H1 (cell line): Measurements from ENCODE around the gene FYB2. TPM values are rescaled to one million over a fixed set of nuclear protein-coding genes. Genes with fewer than 3 reads are reported as not detected.

Source experiments
- CTCF ChIA-PET: fragments of 300-600 bp; sonication (Branson Sonifier 250); formaldehyde crosslinking; loops from one replicate; lab custom pipeline; 2021; ENCODE audit not compliant: partially characterized antibody; lab: Charles Lee
- POLR2A ChIA-PET: fragments of 300-600 bp; sonication (Branson Sonifier 250); formaldehyde crosslinking; loops from one replicate; lab custom pipeline; 2021; ENCODE audit warnings: inconsistent platforms; ENCODE audit not compliant: partially characterized antibody; lab: Charles Lee
- DNase-seq, 2 experiments: peaks; one replicate each; pipeline versions ENCODE4 v3.0.0 to v3.0.0-alpha.2; 2010 to 2022; ENCODE audit warnings: low spot score in 2 of 2, low read depth in 1 of 2, mixed read lengths in 1 of 2
- FAIRE-seq: peaks from 2 replicates; lab custom pipeline; 2011; peaks lifted over from hg19 to GRCh38; lab: Jason Lieb, UNC
- H2AFZ ChIP-seq: 2 replicates; pipeline ENCODE4 v1.8.1; 2012; ENCODE audit warnings: low read length, inconsistent platforms
- H2AK5ac ChIP-seq: 2 replicates; pipeline ENCODE4 v1.6.1; 2013; ENCODE audit warnings: low read depth, low read length
- H2BK120ac ChIP-seq: replicated peaks from 2 replicates; pipeline ENCODE3; 2013; ENCODE audit warnings: low read depth, low read length, inconsistent platforms
- H2BK12ac ChIP-seq: 2 replicates; pipeline ENCODE4 v1.6.1; 2013; ENCODE audit warnings: low read depth, low read length
- H2BK15ac ChIP-seq: 2 replicates; pipeline ENCODE4 v1.6.1; 2013; ENCODE audit warnings: low read length
- H2BK20ac ChIP-seq: 2 replicates; pipeline ENCODE4 v1.6.1; 2013; ENCODE audit warnings: low read length
- H2BK5ac ChIP-seq: 2 replicates; pipeline ENCODE4 v1.6.1; 2013; ENCODE audit warnings: low read depth, low read length
- H3K14ac ChIP-seq: 2 replicates; pipeline ENCODE4 v1.6.1; 2013; ENCODE audit warnings: inconsistent platforms; ENCODE audit not compliant: insufficient read length
- H3K18ac ChIP-seq: 2 replicates; pipeline ENCODE4 v1.6.1; 2013; ENCODE audit warnings: low read length; ENCODE audit errors: extremely low read depth
- H3K23ac ChIP-seq: 2 replicates; pipeline ENCODE4 v1.6.1; 2013; ENCODE audit warnings: inconsistent platforms; ENCODE audit not compliant: insufficient read length
- H3K23me2 ChIP-seq: 2 replicates; pipeline ENCODE4 v1.6.1; 2013; ENCODE audit warnings: low read depth, low read length
- H3K27ac ChIP-seq: 2 replicates; pipeline ENCODE4 v1.6.1; 2011; ENCODE audit warnings: low read depth, low read length, inconsistent platforms
- H3K27me3 ChIP-seq, 4 experiments: replicated peaks in 1 of 4; 1 replicate in 1 of 4; 2 replicates in 3 of 4; pipeline versions ENCODE4 v1.6.1 to v1.8.1; 2011 to 2013; ENCODE audit warnings: low read length in 3 of 4, mild to moderate bottlenecking in 3 of 4, inconsistent platforms in 2 of 4, mixed read lengths in 2 of 4, moderate library complexity in 1 of 4; ENCODE audit not compliant: control insufficient read depth in 3 of 4, insufficient read depth in 3 of 4; ENCODE audit errors: extremely low read depth in 1 of 4
- H3K36me3 ChIP-seq, 4 experiments: 2 replicates each; pipeline versions ENCODE4 v1.6.1 to v1.8.1; 2011 to 2013; ENCODE audit warnings: mild to moderate bottlenecking in 4 of 4, low read length in 3 of 4, moderate library complexity in 2 of 4, control low read depth in 1 of 4, inconsistent platforms in 1 of 4; ENCODE audit not compliant: insufficient read depth in 4 of 4, control insufficient read depth in 2 of 4
- H3K4ac ChIP-seq: replicated peaks from 2 replicates; pipeline ENCODE3; 2013; ENCODE audit warnings: low read length, low read depth, mixed read lengths, inconsistent platforms; ENCODE audit not compliant: insufficient read length
- H3K4me1 ChIP-seq, 4 experiments: replicated peaks in 1 of 4; 1 replicate in 1 of 4; 2 replicates in 3 of 4; pipeline versions ENCODE4 v1.6.1 to v1.8.1; 2011 to 2013; ENCODE audit warnings: low read length in 3 of 4, inconsistent platforms in 2 of 4, mixed read lengths in 1 of 4; ENCODE audit not compliant: insufficient read depth in 4 of 4, control insufficient read depth in 3 of 4
- H3K4me2 ChIP-seq, 2 experiments: 2 replicates each; pipeline versions ENCODE4 v1.6.1 to v1.8.1; 2011 to 2013; ENCODE audit warnings: low read depth in 2 of 2, low read length in 2 of 2, control low read depth in 1 of 2, inconsistent platforms in 1 of 2, mild to moderate bottlenecking in 1 of 2; ENCODE audit not compliant: insufficient read depth in 1 of 2
- H3K4me3 ChIP-seq, 4 experiments: fragments of 200-600, 300-600 bp in 1 of 4; sonication (generic), shearing (Covaris generic), sonication (Bioruptor Twin) in 1 of 4; 2 replicates each; pipeline versions ENCODE4 v1.5.1 to v1.8.1; 2011 to 2016; ENCODE audit warnings: low read length in 4 of 4, low read depth in 3 of 4, control low read depth in 2 of 4, inconsistent platforms in 2 of 4, mild to moderate bottlenecking in 2 of 4, mixed read lengths in 1 of 4, moderate library complexity in 1 of 4; ENCODE audit not compliant: insufficient read depth in 2 of 4; ENCODE audit errors: extremely low read depth in 1 of 4
- H3K56ac ChIP-seq: replicated peaks from 2 replicates; pipeline ENCODE3; 2013; ENCODE audit warnings: low read depth, mild to moderate bottlenecking, mixed read lengths, low read length, inconsistent platforms; ENCODE audit not compliant: insufficient read length
- H3K79me1 ChIP-seq: 2 replicates; pipeline ENCODE4 v1.6.1; 2013; ENCODE audit warnings: low read depth, low read length, control low read depth
- H3K79me2 ChIP-seq, 2 experiments: 2 replicates each; pipeline versions ENCODE4 v1.6.1 to v1.8.1; 2012 to 2013; ENCODE audit warnings: low read length in 2 of 2, mild to moderate bottlenecking in 2 of 2, inconsistent platforms in 1 of 2; ENCODE audit not compliant: insufficient read depth in 2 of 2, control insufficient read depth in 1 of 2
- H3K9ac ChIP-seq, 4 experiments: replicated peaks in 1 of 4; 1 replicate in 1 of 4; 2 replicates in 3 of 4; pipeline versions ENCODE4 v1.6.1 to v1.8.1; 2011 to 2013; ENCODE audit warnings: low read depth in 3 of 4, low read length in 3 of 4, control low read depth in 2 of 4, mild to moderate bottlenecking in 2 of 4, moderate library complexity in 2 of 4, inconsistent platforms in 1 of 4; ENCODE audit errors: extremely low read depth in 1 of 4
- H3K9me3 ChIP-seq, 2 experiments: 2 replicates each; pipeline versions ENCODE4 v1.6.1 to v1.8.1; 2012 to 2013; ENCODE audit warnings: mild to moderate bottlenecking in 2 of 2, moderate library complexity in 2 of 2, control low read depth in 1 of 2, inconsistent platforms in 1 of 2, low read depth in 1 of 2, low read length in 1 of 2, mixed read lengths in 1 of 2; ENCODE audit not compliant: insufficient read depth in 2 of 2
- H4K20me1 ChIP-seq, 2 experiments: replicated peaks in 1 of 2; 2 replicates each; pipeline versions ENCODE3 to v1.8.1; 2011 to 2013; ENCODE audit warnings: inconsistent platforms in 2 of 2, low read length in 2 of 2, mild to moderate bottlenecking in 1 of 2; ENCODE audit not compliant: insufficient read depth in 2 of 2, control insufficient read depth in 1 of 2
- H4K5ac ChIP-seq: 2 replicates; pipeline ENCODE4 v1.6.1; 2013; ENCODE audit warnings: low read length, low read depth, mixed read lengths, inconsistent platforms; ENCODE audit not compliant: insufficient read length
- H4K8ac ChIP-seq: 2 replicates; pipeline ENCODE4 v1.8.0; 2013; ENCODE audit warnings: mild to moderate bottlenecking, moderate library complexity, low read length, inconsistent platforms; ENCODE audit not compliant: insufficient read depth; ENCODE audit errors: extremely low read depth
- H4K91ac ChIP-seq: replicated peaks from 2 replicates; pipeline ENCODE3; 2013; ENCODE audit warnings: low read length, mixed read lengths, inconsistent platforms; ENCODE audit not compliant: insufficient read length
- ATF2 ChIP-seq: IDR thresholded peaks from 2 replicates; pipeline ENCODE4 v1.6.1; 2012; ENCODE audit warnings: low read length, inconsistent platforms
- BACH1 ChIP-seq: IDR thresholded peaks from 2 replicates; pipeline ENCODE4 v1.6.1; 2012; ENCODE audit warnings: low read length, improper control_type of control experiment
- BCL11A ChIP-seq, 2 experiments: IDR thresholded peaks; one replicate each; pipeline ENCODE4 v1.6.1; 2011; ENCODE audit warnings: low read depth in 2 of 2, low read length in 2 of 2, mild to moderate bottlenecking in 2 of 2
- BRCA1 ChIP-seq: IDR thresholded peaks from 2 replicates; pipeline ENCODE4 v1.6.1; 2012; ENCODE audit warnings: low read depth, low read length, improper control_type of control experiment
- GABPA ChIP-seq: IDR thresholded peaks from 2 replicates; pipeline ENCODE4 v1.6.1; 2011; ENCODE audit warnings: mild to moderate bottlenecking, low read length, moderate library complexity, borderline replicate concordance; ENCODE audit not compliant: insufficient read depth
- HDAC6 ChIP-seq: IDR thresholded peaks from one replicate; pipeline ENCODE4 v1.7.1; 2012; ENCODE audit warnings: low read depth, mild to moderate bottlenecking, inconsistent platforms, low read length, moderate library complexity
- NANOG ChIP-seq: IDR thresholded peaks from 2 replicates; pipeline ENCODE4 v1.6.1; 2011; ENCODE audit warnings: low read length, low read depth, mild to moderate bottlenecking, inconsistent platforms; ENCODE audit not compliant: insufficient read depth, poor library complexity, severe bottlenecking
- POLR2AphosphoS5 ChIP-seq: IDR thresholded peaks from 2 replicates; pipeline ENCODE4 v1.6.1; 2011; ENCODE audit warnings: low read depth, low read length
- POU5F1 ChIP-seq: IDR thresholded peaks from 2 replicates; pipeline ENCODE4 v1.6.1; 2011; ENCODE audit warnings: low read depth, mild to moderate bottlenecking, low read length, moderate library complexity
- RFX5 ChIP-seq: IDR thresholded peaks from 2 replicates; pipeline ENCODE4 v1.6.1; 2011; ENCODE audit warnings: low read depth, low read length, improper control_type of control experiment, borderline replicate concordance
- SP1 ChIP-seq: IDR thresholded peaks from 2 replicates; pipeline ENCODE4 v1.6.1; 2011; ENCODE audit warnings: low read depth, low read length
- SP4 ChIP-seq: IDR thresholded peaks from 2 replicates; pipeline ENCODE4 v1.6.1; 2012; ENCODE audit warnings: low read length, inconsistent platforms
- TAF1 ChIP-seq: IDR thresholded peaks from 2 replicates; pipeline ENCODE4 v1.6.1; 2011; ENCODE audit warnings: mild to moderate bottlenecking, low read depth, low read length
- TAF7 ChIP-seq: optimal IDR thresholded peaks from 2 replicates; pipeline ENCODE3; 2011; ENCODE audit warnings: low read depth, mild to moderate bottlenecking, inconsistent platforms, low read length, moderate library complexity, borderline replicate concordance
- TEAD4 ChIP-seq: IDR thresholded peaks from 2 replicates; pipeline ENCODE4 v1.6.1; 2012; ENCODE audit warnings: low read depth, low read length, inconsistent platforms, mixed read lengths
- polyA plus RNA-seq, 7 experiments: library from polyadenylated mRNA; depleted of rRNA in 3 of 7; stranded (reverse) in 5 of 7; unstranded in 2 of 7; fragments of >200 nt in 5 of 7; fragments of 200-250 nt in 2 of 7; gene quantifications; 1 replicate in 5 of 7; 2 replicates in 1 of 7; 4 replicates in 1 of 7; pipeline versions ENCODE4 v1.2.1 to v1.2.3, GENCODE V29; 2011 to 2013; ENCODE audit warnings: missing spikeins in 2 of 7, mixed read lengths in 2 of 7
- total RNA-seq: library from RNA; stranded (reverse); fragmentation: NEBNext Ultra II Directional; extraction: Animal tissue kit (Norgen Biotek cat#: 25700); gene quantifications from 2 replicates; pipeline ENCODE4 v1.2.1, GENCODE V29; 2021

The FYB2 gene
- total and polyA plus RNA-seq, 2 of the 8 experiments (the other 6 are each of a cell fraction or from before 2014, with no cell fraction given), result 0.11 to 0.17 TPM

DNA sequence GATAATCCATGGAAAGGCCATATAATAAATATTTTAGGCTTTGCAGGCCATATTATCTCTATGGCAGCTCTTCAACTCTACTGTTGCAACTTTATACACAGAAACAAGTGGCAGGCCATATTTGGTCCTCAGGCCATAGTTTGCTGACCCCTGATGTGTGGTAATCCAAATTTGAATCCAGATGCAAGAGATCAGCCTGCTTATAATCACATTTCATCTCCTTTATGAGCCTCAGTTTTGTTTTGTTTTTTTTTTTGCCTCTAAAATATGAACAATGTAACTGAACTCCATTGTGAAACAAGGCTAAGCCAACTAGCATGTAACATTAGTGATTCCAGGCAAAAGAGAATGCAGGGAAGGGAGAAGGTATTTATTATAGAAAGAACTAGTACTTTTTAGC, 92.5 kb downstream of the FYB2 start:
- Histone ChIP-seq H3K36me3 (no peaks in the 10 kb centered on the region), H3K14ac (no peak overlapping the region), H3K27me3 (no peaks in the 10 kb centered on the region), H2AK5ac (no peak overlapping the region), H3K79me2 (no peaks in the 10 kb centered on the region), H4K91ac (no peak overlapping the region), H4K20me1 (no peaks in the 10 kb centered on the region), H2AFZ (no peak overlapping the region), H3K9ac (no peak overlapping the region), H3K23me2 (no peaks in the 10 kb centered on the region), H4K8ac (no peak overlapping the region), H2BK12ac (no peak overlapping the region), H3K4me2 (no peak overlapping the region), H3K23ac (no peak overlapping the region), H2BK15ac (no peak overlapping the region), H3K56ac (no peak overlapping the region), H3K4me1 (no peaks in the 10 kb centered on the region), H4K5ac (no peak overlapping the region), H2BK20ac (no peak overlapping the region), H3K4ac (no peak overlapping the region), H3K79me1 (no peaks in the 10 kb centered on the region), H3K27ac (no peak overlapping the region), H3K9me3 (no peaks in the 10 kb centered on the region), H2BK120ac (no peak overlapping the region), H3K4me3 (no peak overlapping the region), H2BK5ac (no peak overlapping the region), H3K18ac (no peak overlapping the region)
- no peak for TF ChIP-seq RFX5
- TF ChIP-seq GABPA, result no peak
- no peak for TF ChIP-seq TEAD4
- no peak for TF ChIP-seq BCL11A (IDR thresholded peaks at IDR 0.05; ENCODE audit: low read depth in 2 of 2, low read length in 2 of 2)
- TF ChIP-seq POU5F1, result no peak
- no peak for TF ChIP-seq NANOG
- no peak for TF ChIP-seq HDAC6
- TF ChIP-seq POLR2AphosphoS5, result no peak
- TF ChIP-seq TAF1, result no peak
- no peak for TF ChIP-seq SP1
- TF ChIP-seq ATF2, result no peak
- TF ChIP-seq BACH1, result no peak
- TF ChIP-seq TAF7, result no peak
- TF ChIP-seq SP4, result no peak
- no peak for TF ChIP-seq BRCA1
- CTCF ChIA-PET, result no interaction called here
- POLR2A ChIA-PET, result no interaction called here
- FAIRE-seq (no peak), DNase-seq (no peak)
